Forelimb muscle (tissue), 1 donor: ENCODE results near the gene RHO. TPM values are rescaled to one million over a fixed set of nuclear protein-coding genes. Genes with fewer than 3 reads are reported as not detected.
"Not testable (repeated sequence)": the region's sequence is repeated elsewhere in the genome, so short reads cannot be mapped to it uniquely, and the experiment has no call there.

Experiments
- DNase-seq: peaks from one replicate; pipeline ENCODE4 v3.0.0-alpha.2; 2013; ENCODE audit warnings: low read depth
- polyA plus RNA-seq: library from polyadenylated mRNA; unstranded; fragments of 120-200 nt; gene quantifications from one replicate; pipeline ENCODE4 v1.2.1, GENCODE V29; 2013; ENCODE audit not compliant: insufficient read length

Gene RHO
- polyA plus RNA-seq: 0.09 TPM

- no peak for DNase-seq
These were observed at the start of gene RHO for GRCh38 chr3:129528589-129529100. Gene RHO, plus strand, starts transcription at chr3:129528639. Its CDS starts 95 bp downstream, at chr3:129528734.

GRCh38 chr3:129481225-129481765 lies 47.1 kb upstream of the RHO start:
- DNase-seq: not testable (repeated sequence)

DNA sequence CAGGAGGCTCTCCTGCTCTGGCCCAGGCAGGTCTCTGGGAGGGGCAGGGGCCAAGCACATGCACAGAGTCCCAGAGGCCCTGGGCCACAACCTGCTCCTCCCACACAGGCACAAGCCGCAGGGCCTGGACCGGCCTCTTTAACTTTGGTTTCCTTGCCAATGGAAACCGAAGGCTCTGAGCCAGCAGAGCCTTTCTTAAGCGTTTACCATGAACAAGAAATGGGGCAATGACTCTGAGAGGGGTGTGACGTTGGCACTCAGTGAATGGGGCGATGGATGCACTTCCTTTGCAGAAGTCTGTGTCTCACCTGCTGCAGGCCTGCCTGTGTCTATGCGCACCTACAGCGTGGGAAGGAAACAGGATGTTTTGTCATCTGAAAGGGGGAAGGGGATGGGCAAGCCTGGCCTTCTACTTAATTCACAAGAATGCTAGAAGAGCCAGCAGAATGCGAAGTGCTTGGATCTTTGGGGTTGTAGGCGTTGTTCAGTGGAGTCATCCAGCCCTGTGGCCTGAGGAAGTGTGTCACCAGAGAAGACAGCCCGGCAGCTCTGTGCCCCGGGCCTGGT lies 46.6 kb upstream of the RHO start:
- no peak for DNase-seq

DNA sequence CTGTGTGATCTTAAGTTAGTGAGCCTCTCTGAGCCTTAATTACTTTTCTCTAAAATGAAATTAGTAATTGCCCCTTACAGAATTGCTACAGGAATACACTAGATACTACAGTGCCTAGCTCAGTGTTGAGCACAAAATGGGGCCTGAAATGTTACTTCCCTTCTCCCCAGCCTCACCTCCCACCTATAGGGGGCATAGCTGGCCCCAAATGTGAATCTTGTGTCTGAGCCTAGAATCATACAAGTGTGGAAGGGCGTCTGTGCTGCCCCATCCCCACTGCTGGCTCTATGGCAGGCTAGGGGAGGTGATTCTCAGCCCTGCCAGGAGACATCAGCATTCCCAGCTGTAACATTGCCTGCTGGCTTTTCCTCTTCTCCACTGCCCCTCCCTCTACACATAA lies 45.7 kb upstream of the RHO start:
- DNase-seq: no peak

- no peak for DNase-seq
These were observed 44.6 kb upstream of the RHO start for GRCh38 chr3:129483870-129484269.

DNA sequence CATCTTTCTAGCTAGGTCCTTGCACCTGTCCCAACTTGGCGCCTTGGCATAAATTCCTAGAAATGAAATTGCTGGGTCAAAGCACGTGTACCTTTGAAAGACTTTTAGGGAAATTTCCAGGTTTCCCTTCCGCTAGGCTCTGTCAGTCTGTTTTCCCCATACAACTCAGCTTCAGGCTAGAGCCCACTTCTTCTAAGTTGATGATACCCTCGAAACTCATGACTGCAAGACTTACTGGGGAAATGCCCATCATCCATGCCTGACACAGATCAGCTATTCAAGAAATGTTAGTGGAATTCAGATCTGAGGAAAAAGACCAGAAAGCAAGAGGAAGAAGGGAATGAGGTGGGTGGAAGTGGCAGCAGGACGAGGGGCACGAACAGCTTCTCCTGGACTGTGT lies 43.3 kb upstream of the RHO start:
- DNase-seq: not testable (repeated sequence)

- DNase-seq: peak; percentile 20
These were observed 42.4 kb upstream of the RHO start for GRCh38 chr3:129485721-129486663.

- DNase-seq: no peak
These were observed 41.8 kb upstream of the RHO start for GRCh38 chr3:129486664-129487035.

GRCh38 chr3:129487183-129487867 lies 41.1 kb upstream of the RHO start:
- no peak for DNase-seq

DNA sequence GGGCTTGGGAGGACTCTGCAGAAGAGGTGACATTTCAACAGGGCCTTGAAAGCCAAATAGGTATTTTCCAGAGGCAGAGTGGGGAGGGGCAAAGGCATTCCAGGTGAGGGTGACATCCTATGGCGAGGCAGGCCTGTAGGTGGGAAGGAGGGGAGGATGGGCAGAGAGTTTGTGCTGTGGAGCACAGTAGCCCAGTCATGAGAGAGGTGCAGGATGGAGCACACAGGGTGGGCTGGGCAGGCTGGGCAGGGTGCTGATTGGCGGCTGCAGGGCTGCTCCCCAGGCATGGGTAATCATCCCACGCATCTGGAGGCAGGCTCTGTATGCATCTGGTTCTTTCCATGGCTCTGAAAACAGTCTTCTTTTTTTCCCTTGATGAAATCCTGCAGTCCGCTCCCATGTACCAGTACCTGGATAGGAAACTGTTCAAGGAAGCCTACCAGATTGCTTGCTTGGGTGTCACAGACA lies 40.5 kb upstream of the RHO start:
- not testable (repeated sequence) for DNase-seq

DNA sequence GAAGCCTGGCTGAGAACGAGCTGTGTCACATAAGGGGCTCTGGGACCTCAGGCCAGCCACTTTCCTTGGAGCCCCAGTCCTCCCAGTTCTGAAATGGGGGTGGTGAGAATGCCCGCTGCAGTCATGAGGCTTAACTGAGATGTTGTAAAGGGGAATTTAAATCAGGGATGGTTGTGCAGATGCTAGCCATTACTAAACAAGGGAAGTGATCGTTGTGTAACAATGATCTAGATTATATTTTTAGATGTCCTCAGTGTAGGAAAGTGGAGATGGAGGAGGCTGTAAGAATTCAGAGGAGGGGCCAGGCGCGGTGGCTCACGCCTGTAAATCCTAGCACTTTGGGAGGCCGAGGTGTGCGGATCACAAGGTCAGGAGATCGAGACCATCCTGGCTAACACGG lies 39.2 kb upstream of the RHO start:
- DNase-seq: not testable (repeated sequence)

GRCh38 chr3:129490273-129490675 lies 38.2 kb upstream of the RHO start:
- DNase-seq: peak; percentile 68

GRCh38 chr3:129491077-129491476 lies 37.4 kb upstream of the RHO start:
- not testable (repeated sequence) for DNase-seq

DNA sequence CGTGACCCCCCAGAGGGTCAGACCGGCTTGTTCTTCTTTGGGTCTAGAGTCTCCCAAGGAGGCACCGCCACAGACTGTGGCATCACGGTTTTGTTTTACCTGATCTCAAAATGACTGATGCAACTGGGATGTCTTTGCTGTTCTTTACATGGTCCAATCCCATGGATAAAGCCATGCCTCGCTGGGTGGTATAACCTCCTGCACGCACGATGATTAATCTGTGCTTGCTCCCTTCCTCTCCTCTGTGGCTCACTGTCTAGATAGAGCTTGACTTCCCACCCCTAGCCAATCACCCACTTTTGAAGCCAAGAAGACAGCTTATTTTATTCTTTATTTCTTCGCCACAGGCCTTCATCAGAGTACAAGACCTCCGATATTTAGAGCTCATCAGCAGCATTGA lies 36.6 kb upstream of the RHO start:
- no peak for DNase-seq

- no peak for DNase-seq
These were observed 35.7 kb upstream of the RHO start for GRCh38 chr3:129492691-129493090.

DNA sequence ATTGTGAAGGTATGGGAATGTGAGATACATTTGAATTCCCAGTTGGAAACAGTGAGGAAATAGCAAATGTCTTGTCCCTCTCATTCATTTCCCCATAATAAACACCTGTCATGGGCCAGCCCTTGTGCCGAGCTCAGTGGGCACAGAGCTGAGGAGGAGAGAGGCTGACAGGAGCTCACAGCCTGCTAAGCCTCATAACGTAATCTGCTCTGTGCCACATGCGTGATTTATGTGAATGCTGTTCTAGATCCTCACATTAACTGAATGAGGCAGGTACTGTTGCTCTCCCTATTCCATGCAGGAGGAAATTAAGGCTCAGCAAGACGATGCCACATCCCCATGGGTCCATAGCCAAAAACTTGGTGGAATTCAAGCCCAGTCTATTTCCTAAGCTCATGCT lies 35.2 kb upstream of the RHO start:
- DNase-seq: no peak

- not testable (repeated sequence) for DNase-seq
These were observed 33.9 kb upstream of the RHO start for GRCh38 chr3:129494499-129494898.

DNA sequence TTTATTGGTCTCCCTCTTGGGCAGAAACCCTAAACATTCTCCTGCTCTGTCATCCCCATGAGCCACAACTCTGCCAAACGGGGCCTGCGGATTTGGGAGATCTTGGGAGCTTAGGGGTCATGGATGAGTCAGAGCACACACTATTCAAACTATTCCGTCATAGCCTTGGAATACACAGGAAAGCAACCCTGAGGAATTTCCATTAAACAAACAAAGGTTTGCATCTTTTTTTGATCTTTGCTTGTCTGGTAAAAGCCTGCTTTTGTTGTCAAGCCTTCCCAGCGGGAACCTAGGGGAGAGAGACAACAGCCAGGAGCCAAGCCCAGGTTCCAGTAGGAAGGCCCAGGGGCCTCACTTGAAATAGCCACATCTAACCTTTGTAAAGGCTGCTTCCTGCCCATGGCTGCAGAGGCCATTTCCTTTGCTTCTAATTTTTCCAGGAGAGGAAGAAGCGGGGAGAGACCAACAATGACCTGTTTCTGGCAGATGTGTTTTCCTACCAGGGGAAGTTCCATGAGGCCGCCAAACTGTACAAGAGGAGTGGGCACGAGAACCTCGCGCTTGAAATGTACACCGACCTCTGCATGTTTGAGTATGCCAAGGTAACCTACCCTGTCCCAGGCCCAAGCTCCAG lies 33.3 kb upstream of the RHO start:
- not testable (repeated sequence) for DNase-seq

DNA sequence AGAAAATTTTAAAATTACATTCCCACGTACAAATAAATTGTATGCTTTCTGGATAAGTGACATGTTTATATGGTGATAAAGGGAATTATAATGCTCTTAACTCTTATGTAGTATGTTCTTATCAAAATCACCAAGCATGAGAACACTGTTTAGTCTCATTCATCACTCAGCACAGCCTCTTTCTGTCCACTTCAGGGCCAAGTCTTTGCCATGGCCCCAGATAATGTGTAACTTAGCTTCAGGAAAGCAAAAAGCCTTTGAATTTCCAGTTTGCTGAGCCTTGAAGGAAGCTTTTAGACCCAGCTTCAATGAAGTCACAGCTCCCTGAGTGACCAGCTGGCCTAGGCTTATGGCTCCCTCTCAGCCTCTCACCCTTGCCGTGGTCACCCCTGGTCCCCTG lies 30.6 kb upstream of the RHO start:
- not testable (repeated sequence) for DNase-seq

DNA sequence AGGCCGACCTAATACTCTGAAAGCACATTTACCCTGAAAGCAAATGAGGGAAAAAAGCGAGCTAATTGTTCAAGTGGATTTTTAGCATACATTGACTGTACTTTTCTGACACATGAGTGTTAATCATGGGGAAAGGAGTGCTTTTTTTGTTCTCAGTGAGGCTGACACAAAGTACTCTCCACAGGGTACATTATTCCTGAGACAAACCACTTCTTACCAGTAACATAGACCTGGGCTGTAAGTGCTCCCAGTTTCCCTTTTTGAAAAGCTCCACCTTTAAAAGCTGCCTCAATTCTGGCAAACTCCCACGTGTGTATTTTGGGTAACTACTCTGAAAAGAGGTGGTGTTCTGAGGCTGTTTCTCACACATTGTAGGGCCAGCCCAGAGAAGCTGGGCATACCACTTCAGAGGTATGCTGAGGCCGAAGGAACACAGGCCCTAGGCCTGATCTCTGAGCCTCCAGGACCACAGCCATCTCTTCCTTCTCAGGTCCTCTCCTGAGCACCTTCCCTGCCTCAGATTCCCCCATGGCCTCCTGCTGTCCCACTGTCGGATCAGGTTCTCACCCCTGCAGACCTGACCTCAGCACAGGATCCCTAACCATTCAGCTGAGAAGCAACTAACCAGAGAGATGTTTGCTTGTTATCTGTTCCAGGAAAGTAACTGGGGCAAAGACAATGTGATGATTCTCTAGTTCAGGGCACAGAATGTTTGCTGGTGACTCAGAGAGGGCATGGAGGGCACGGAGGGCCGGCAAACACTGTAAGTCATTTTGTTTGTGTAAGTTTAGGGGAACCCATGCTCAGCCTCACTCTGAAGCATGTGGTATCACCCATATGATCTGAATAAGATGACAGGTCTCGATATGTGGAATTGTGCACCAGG lies 29.6 kb upstream of the RHO start:
- DNase-seq: not testable (repeated sequence)
